ENCODE data around the gene PTPRD.
"Not testable (repeated sequence)": the region's sequence is repeated elsewhere in the genome, so short reads cannot be mapped to it uniquely, and the experiment has no call there.

Gene PTPRD

DNA sequence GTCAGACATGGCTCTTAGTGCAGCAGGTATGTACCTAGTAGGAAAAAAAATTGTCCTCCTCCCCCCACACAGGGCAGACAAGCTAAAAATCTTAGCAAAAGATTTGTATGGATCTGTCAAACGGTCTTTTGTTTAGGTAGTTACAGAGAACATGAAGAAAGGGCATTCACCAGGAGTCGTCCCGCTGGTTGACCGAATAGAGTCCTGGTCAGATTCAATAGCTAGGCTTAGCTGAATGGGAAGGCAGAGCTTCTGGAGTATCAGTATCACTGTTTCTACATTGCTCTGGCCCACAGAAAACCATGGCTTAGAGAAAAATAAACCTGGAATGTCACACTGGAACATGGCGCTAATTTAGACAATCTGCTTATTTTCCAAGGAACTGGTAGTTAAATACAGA is 642.3 kb downstream of the PTPRD start:
- DNase-seq (ENCODE audit: low read depth), result no peak

GRCh38 chr9:9963841-9964240 is 649.0 kb downstream of the PTPRD start:
- DNase-seq (ENCODE audit: low read depth), result no peak

DNA sequence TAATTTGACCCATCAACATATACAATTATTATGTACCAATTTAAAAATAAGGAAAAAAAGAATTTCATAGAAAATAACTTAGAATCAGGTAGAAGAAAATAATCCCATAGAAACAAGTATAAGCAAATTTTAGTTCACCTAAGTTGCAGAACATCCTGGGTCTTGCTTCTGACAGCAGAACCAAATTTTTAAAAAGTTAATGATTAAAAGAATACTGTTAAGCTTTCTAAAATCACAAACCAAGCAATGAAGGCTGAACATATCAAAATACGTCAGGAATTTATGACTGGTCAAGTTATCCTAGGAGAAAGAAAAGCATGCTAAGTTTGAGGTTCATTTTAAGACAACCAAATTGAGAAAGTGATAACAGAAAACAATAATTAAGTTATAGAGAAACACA is 650.9 kb downstream of the PTPRD start:
- no peak for DNase-seq (ENCODE audit: low read depth)

DNA sequence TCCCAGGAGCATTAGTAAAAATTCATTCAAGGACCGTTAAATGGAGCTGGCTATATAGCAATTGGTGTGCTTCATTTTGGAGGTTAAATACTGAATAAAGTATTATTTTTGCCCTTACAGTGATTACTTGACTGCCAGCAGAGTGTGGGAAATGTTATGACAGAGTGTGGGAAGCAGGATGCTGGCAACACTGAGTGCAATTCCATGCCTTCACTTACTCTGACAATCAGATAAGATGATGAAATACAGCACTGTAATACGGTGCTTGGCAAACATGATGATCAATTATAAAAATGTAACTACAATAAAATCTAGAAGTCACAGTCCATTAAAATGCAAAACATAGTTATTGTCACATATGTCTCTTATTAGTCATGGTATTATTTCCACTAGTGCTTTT is 651.3 kb downstream of the PTPRD start:
- DNase-seq (ENCODE audit: low read depth), result no peak

- no peak for DNase-seq (ENCODE audit: low read depth)
These were observed 661.1 kb downstream of the PTPRD start for GRCh38 chr9:9951556-9952160.

DNA sequence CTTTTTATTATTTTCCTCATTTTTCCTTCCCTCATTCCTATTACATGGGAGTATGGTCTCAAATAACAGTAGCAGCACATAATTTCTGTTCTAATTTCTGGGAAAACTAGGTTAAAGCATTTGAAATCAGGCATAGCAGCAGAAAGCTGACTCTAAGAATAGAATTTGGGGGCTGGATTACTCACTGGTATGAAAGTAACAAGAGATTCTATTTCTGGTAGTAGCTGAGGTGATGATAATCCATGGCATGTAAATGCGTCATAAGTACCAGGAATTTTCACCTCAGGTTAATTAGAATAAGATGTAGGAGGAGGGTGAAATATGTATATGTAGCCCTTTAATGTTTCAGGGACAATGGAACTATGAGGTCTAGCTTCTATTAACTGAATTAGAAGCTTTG is 662.0 kb downstream of the PTPRD start:
- DNase-seq (ENCODE audit: low read depth), result no peak

GRCh38 chr9:9949978-9950377 is 662.8 kb downstream of the PTPRD start:
- no peak for DNase-seq (ENCODE audit: low read depth)

- DNase-seq (ENCODE audit: low read depth), result no peak
These were observed 663.4 kb downstream of the PTPRD start for GRCh38 chr9:9949368-9949767.

- no peak for DNase-seq (ENCODE audit: low read depth)
These were observed 666.8 kb downstream of the PTPRD start for GRCh38 chr9:9945966-9946365.

- DNase-seq (ENCODE audit: low read depth), result peak; percentile 8
These were observed 669.9 kb downstream of the PTPRD start for GRCh38 chr9:9942764-9943424.

DNA sequence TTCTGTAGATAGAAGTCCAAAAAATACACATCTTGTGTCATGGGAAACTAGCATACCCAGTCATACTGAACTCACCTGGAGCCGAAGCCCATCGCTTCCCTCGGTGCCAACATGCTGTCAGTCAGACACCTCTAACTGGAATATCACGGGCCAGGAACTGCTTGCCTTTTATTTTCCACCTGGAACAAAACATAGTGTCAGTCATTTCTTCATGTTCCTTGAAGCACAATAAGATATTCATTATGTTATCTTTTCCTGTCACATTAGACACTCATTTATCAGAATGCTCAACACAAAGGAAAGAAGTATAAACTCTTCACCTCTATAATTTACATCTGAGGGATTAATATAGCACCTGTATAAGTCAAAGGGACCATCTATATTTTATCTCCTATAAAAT is 674.4 kb downstream of the PTPRD start:
- no peak for DNase-seq (ENCODE audit: low read depth)

DNA sequence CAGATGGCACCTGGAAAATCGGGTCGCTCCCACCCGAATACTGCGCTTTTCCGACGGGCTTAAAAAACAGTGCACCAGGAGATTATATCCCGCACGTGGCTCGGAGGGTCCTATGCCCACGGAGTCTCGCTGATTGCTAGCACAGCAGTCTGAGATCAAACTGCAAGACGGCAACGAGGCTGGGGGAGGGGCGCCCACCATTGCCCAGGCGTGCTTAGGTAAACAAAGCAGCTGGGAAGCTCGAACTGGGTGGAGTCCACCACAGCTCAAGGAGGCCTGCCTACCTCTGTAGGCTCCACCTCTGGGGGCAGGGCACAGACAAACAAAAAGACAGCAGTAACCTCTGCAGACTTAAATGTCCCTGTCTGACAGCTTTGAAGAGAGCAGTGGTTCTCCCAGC is 681.3 kb downstream of the PTPRD start:
- DNase-seq (ENCODE audit: low read depth), result not testable (repeated sequence)

GRCh38 chr9:9924376-9924775 is 688.4 kb downstream of the PTPRD start:
- DNase-seq (ENCODE audit: low read depth), result no peak

- DNase-seq (ENCODE audit: low read depth), result no peak
These were observed 691.0 kb downstream of the PTPRD start for GRCh38 chr9:9921805-9922204.

DNA sequence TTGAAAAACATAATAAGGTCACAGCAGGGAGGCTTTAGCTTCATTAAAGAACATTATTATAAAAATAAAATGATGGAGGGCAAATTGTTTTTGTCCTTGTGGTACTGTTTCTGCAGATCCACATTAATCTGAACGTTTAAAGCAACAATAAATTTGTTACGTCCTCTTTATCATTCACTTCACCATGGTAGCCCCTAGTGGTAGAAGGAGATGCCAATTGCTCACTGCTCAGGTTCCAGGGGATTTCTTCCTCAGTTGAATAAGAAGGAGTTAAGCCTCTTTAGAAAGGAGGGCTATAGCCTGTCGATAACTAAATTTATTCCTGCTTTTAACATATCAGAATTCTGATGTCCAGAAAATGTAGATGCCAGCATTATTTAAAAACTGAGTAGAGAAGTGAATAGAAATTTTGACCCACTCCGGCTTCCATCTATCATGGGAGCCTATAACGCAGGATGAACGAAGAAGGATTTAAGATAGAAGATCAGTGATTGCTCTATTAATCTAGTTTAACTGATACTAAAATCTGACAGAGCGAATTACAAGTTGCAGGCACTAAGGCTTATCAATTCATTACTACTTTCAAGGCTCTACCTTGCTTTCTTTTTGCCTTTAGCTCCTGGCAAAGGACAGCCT is 692.3 kb downstream of the PTPRD start:
- no peak for DNase-seq (ENCODE audit: low read depth)

DNA sequence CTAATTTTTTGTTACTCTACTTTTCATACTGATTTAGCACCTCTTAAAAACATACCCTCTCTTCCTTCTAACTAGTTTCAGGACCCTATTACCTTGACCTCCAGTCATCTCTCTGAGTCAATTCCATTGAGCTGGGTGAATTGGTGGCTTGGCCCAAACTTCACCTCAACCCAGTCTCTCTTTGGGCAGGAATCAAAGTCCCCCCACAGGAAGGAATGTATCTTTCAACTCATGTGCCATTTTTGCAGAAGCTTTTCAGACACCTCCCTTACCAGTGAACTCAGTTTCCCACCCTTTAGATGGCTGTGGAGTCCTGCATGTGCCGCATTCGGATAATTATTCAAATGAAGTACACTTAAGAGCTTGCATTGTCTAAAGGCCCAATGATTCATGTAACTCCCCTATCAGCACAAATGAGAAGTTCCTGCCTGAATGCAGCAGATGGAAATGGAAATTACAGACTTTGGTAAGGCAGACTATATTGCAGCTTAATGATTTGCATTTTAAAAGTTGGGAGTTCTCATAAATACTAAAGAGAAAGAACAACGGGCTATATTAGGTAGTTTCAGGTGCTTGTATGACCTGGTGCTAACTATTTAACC is 693.5 kb downstream of the PTPRD start:
- DNase-seq (ENCODE audit: low read depth), result no peak

DNA sequence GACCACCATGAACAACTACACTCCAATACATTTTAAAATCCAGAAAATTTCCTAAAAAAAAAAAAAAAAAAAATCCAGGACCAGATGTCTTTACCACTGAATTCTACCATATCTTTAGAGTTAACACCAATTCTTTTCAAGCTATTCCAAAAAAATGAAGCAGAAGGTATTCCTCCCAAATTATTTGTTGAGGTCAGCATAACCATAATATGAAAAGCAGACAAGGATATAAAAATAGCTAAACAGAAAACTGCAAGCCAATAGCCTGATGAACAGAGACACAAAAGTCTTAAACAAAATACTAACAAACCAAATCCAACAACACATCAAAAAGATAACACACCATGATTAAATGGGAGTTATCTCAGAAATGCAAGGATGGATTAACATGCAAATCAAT is 695.4 kb downstream of the PTPRD start:
- no peak for DNase-seq (ENCODE audit: low read depth)

DNA sequence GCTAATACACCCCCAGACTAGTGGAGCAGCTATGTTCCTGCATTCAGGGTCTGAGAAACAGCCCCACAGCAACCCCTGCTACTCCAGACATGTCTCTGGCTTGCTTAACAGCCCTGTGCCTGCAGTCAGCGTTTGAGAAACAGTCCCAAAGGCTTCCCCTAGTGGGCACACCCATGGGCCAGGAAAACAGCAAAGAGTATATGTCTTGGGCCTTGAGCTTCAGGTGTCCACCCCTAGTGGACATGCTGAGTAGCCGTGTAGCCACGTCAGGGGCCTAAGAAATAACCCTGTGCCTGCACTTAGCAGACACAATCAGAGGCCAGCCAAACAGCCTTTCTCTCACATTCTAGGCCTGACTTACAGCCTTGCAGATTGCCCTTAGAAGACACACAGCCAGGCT is 698.6 kb downstream of the PTPRD start:
- no peak for DNase-seq (ENCODE audit: low read depth)

DNA sequence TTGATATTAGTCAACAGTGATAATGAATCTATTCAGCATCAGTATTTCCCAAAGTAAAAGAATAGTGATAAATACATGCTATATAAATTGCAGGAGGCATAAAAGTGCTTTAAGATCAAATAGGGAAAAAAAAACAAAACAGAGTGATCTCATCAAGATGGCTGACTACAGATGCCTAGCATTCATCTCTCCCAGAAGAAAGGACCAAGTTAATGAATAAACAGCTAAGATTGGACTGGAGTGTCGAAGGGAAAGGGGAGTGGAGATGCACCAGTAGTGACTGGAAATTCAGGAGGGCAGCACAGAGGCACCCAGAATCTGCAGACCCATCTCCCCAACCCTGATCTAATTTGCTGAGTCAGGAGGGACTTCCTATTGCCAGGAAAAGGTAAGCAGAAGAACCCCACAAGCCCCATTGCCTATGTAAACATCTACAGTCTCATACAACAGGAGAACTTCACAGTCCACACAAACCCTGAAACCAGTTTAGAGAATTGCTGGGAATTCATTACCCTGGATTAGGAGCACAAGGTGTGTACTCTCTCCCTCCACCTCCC is 699.4 kb downstream of the PTPRD start:
- no peak for DNase-seq (ENCODE audit: low read depth)

GRCh38 chr9:9912459-9912858 is 700.3 kb downstream of the PTPRD start:
- DNase-seq (ENCODE audit: low read depth), result no peak

GRCh38 chr9:9905736-9906135 is 707.1 kb downstream of the PTPRD start:
- DNase-seq (ENCODE audit: low read depth), result no peak

GRCh38 chr9:9904041-9904440 is 708.8 kb downstream of the PTPRD start:
- no peak for DNase-seq (ENCODE audit: low read depth)

DNA sequence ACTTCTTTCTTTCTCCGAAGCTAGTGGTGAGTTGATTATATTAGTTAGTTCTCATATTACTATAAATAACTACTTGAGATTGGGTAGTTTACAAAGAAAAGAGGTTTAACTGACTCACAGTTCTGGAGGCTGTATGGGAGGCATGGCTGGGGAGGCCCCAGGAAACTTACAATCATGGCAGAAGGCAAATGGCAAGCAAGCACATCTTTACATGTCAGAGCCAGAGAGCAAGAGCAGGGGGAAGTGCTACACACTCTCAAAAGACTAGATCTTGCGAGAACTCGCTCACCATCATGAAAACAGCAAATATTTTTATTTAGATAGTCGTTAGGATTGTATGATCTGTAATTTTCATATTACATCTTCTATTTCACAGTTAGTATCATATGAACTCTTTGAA is 711.2 kb downstream of the PTPRD start:
- no peak for DNase-seq (ENCODE audit: low read depth)
